Astrocyte of the cerebellum (primary cell): ENCODE results near the gene SHCBP1L.

Source experiments
- DNase-seq: peaks from one replicate; pipeline ENCODE4 v3.0.0-alpha.2; 2011; ENCODE audit warnings: low read depth
- H3K4me3 ChIP-seq: 2 replicates; pipeline ENCODE4 v1.5.1; 2011; ENCODE audit warnings: mild to moderate bottlenecking, low read depth, low read length, moderate library complexity
- CTCF ChIP-seq: IDR thresholded peaks from 2 replicates; pipeline ENCODE4 v1.5.1; 2012; ENCODE audit warnings: low read length, low read depth, moderate library complexity, mild to moderate bottlenecking; ENCODE audit errors: missing control alignments
- in situ Hi-C: cut with HindIII; loops from 2 replicates; pipeline ENCODE4 v1.10.0; 2017; ENCODE audit warnings: low sequenced_read_pairs

The SHCBP1L gene

GRCh38 chr1:182869241-182869666 lies 83.7 kb downstream of the SHCBP1L start:
- in situ Hi-C loops: no loop called here
- no peak for TF ChIP-seq CTCF
- H3K4me3 ChIP-seq: no peak overlapping the region
- no peak for DNase-seq

DNA sequence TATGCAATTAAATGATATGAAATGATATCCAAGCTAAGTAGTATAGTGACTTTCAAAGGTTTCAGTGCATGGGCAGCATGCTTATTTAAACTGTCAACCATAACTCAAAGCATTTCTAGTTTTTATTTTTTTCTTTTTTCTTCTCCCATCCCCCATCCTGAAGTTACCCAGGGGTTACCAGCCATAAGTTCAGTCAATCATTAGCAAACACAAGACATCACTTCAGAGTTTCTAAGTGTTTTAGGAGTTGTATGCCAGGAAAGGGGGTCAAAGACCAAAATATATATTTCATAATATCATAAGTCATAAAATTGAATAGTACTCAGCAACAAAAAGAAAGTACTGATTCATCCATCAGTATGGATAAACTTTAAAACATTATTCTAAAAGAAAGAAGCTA lies 85.1 kb downstream of the SHCBP1L start:
- no peak for DNase-seq
- no peak for TF ChIP-seq CTCF
- H3K4me3 ChIP-seq: no peak overlapping the region
- in situ Hi-C loops: no loop called here

DNA sequence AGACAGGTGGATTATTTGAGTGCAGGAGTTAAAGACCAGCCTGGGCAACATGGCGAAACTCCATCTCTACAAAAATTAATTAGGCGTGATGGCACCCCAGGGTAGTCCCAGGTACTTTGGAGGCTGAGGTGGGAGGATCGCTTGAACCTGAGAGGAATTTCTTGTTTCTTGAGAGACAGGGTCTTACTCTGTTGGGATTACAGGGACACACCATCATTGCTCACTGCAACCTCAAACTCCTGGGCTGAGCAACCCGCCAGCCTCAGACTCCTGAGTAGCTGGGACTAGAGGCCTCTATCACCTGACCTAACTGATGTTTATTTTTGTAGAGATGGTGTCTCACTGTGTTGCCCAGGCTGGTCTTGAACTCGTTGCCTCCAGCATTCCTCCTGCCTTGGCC lies 89.0 kb downstream of the SHCBP1L start:
- H3K4me3 ChIP-seq: no peak overlapping the region
- no peak for TF ChIP-seq CTCF
- no peak for DNase-seq
- in situ Hi-C loops: no loop called here

DNA sequence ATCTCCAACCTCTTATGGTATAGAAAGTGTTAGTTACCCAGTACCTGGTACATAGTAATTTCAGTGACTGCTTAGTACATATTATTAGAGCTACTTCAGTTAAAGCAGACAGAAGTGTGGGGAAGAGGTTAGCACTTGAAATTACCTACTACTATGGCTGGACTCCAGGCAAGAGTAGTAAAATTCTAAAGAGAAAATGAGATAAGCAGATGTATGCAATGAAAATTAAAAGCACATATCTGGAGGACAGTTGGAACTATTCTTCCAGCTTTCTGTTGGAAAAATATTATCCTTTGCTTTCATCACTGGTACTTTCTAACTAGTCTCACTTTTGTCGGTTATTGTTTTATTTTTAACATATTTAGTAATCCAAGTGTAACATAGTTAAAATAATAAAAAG lies 90.1 kb downstream of the SHCBP1L start:
- no peak for TF ChIP-seq CTCF
- in situ Hi-C loops: no loop called here
- no peak for DNase-seq
- no peak overlapping the region for H3K4me3 ChIP-seq

GRCh38 chr1:182861994-182862393 lies 91.0 kb downstream of the SHCBP1L start:
- in situ Hi-C loops: no loop called here
- DNase-seq: no peak
- H3K4me3 ChIP-seq: no peak overlapping the region
- TF ChIP-seq CTCF: no peak

DNA sequence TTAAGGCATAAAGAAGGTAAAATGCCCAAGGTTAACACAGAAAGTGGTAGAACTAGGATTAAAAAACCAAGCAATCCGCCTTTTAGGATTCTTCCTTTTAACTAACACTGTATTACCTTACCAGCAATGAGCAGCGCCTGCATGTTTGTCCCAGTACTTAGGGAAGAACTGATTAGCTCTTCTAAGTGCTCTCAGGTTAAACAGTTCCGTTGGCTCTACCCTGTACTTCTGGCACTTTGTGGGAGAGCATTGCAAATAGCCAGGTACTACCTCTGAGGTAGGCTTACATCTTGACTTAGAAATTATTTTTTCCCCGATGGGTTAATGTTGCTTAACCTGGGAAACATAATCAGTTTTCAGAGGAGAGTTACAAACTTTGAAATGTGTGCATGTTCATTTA lies 92.3 kb downstream of the SHCBP1L start:
- in situ Hi-C loops: no loop called here

More for the DNA sequence above, 92.3 kb downstream of the SHCBP1L start:
- no peak for DNase-seq
- no peak overlapping the region for H3K4me3 ChIP-seq
- no peak for TF ChIP-seq CTCF
